ENCODE measurements around the gene EPS8L2.
A peak's percentile ranks its signal among the peaks of the same experiment; 100 is the strongest.

The EPS8L2 gene

DNA sequence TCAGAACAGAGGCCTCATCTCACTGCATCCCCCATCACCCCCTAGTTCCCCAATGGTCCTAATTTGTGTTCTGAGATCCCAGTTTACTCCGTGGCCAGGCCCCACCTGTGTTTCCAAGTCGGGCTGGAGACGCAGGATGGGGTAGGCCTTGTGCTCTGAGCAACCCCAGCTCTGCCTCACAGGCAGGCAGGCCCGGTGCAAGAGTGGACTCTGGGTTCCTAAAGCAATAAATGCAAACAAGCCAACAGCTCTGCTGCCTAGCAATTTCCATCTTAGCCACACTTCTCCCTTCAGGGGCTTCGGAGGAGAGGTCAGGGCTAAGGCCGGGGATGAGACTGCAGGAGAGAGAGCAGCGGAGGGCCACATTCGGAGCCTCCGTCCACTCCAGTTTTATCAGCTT lies 2.5 kb upstream of the EPS8L2 start:
- DNase-seq (ENCODE audit: low read depth in 1 of 2, low spot score in 1 of 2) = no peak

DNA sequence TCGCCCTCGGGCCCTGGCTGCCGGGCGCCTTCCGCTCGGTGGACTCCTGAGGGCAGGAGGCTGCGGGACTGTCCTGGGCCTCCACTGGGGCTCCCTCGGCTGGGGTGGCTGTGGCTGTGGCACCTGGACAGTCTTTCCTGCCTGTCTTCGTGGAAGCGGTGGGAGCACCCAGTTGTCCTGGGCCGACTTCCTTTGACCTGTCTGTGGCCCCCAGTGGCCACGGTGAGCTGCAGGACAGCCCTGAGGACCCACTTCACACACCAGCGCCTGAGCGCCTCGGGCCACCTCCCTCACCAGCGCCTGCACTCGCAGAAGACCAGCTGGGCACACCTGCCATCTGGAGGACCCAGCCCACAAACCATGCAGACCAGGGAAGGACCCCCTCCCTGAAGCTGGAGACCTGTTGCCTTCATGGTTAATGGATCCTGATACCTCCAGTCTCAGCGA lies 1.8 kb upstream of the EPS8L2 start:
- no peak for DNase-seq (ENCODE audit: low read depth in 1 of 2, low spot score in 1 of 2)

DNA sequence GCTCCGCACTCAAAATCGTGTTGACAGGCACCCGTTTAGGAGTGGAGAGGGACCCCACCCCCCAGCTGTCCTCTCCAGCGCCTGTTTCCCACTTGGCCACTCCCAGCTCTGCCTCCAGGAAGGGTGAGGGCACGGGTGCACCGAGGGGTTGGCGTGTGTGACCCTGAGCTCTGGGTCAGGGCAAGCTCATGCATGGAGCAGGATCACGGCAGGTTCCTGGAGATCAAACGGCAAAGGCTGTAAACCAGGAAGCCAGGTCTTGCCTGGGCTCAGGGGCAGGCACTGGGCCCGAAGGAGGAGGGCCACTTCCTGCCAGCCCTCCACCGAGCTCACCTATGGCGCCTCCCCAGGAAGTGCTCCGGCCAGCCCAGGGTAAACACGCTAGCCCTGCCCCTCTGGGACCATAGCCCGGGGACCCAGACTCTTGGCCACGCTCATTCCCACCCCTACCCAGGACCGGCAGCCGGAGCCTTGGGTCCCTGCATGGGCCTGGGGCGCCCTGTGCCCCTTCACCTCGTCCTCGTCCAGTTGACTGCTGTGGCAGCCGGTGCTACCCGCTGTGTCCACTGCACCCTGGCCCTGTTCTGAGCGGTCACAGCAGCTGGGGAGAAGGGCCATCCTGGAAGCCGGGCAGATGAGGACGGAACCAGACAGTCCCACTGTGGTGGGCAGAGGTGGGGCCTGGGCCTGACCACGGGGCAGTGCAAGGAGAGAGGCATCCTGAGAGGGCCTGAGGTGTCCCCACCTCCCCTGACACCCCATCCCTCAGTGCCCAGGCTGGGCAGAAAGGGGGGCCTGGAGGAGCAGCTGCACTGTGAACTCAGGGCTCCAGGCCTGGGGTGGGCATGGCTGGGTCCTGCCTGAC lies 1.0 kb upstream of the EPS8L2 start:
- DNase-seq (ENCODE audit: low read depth in 1 of 2, low spot score in 1 of 2) = no peak

DNA sequence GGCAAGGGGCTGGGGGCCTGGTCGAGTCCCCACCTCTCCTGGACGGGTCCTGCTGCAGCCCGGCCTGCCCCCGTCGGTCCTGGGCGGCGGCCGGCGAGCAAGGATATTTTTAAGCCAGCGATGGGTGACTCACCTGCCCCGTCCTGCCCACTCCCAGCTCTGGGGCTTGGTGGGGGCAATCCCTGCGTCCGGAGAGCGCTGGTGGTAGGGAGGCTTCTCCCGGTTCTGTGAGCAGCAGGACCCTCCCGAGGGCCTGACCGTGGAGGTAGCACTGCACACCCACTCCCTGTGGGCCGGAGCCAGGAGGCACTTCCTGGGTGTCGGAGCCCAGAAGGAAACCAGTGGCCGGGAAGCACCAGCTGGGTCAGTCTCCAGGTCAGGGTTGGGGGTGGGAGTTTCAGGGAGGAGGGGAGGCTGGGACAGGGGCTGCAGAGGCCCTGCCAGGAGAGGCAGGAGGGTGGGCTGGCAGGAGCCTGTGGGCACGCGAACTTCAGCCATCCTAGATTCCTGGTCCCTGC lies 467 bp downstream of the EPS8L2 start:
- DNase-seq (ENCODE audit: low read depth in 1 of 2, low spot score in 1 of 2) = no peak

DNA sequence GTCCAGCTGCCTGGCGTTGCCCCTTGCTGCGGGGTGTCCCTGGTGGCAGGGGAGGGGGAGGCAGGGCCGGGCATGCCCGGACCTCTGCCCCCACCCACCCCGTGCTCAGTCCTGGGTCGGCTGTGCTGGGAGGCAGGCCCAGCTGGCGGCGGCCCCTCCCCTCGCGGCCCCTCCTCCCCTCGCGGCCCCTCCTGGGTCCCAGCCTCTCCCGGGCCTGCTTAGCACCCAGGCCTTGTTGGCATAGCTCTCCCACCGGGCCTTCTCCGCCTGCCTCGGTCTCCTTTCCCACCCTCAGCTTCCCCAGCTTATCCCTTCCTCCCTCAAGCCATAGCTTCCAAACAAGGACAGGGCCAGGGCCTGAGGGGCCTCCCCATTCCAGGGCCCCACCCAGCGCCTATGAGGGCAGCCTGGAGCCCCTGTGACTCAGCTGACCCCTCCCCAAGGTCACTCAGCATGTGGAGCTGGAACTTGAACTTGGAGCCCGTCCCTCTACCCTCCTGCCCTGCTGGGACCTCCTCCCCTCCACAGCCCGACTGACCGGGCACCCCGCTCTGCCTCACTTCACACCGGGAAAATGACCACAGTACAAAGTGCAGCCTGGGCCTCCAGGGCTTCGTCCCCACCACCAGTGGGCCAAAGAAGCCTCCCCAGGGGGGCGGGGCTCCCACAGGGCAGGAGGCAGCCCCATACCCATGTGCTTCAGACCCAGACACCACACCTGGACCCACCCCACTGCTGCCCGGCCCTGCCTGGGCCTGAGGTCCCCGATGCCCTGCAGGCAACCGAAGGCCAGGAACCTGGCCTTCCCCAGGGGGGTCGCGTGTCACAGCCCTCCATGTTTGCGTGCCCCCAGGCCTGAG lies 1.2 kb downstream of the EPS8L2 start:
- DNase-seq (ENCODE audit: low read depth in 1 of 2, low spot score in 1 of 2) = no peak

DNA sequence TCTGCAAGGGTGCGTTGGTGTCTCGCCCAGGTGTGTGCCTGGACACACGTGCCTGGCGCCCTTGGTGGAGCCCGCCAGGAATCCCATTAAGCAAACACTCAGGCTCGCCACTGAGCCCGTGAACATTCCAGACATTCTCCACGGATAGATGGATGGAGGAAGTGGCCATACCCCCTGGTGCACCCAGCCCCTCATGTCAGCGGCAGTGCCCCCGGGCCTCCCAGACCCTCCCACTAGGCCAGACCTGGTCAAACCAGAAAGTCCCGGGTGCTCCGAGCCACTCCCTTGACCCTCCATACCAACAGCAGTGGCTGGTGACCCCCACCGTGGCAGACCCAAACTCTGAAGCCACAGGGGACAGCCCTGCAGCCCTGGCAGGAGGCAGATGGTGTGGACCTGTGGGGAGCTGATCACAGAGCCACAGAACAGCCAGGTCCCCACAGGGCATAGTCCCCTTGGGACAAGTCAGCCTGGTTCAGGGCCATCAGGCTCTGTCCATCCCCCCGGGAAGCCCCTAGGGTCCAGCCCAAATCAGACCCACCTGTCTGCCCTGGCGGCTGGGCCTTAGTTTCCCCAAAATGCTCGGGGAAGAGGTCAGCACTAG lies 1.9 kb downstream of the EPS8L2 start:
- DNase-seq (ENCODE audit: low read depth in 1 of 2, low spot score in 1 of 2) = no peak

DNA sequence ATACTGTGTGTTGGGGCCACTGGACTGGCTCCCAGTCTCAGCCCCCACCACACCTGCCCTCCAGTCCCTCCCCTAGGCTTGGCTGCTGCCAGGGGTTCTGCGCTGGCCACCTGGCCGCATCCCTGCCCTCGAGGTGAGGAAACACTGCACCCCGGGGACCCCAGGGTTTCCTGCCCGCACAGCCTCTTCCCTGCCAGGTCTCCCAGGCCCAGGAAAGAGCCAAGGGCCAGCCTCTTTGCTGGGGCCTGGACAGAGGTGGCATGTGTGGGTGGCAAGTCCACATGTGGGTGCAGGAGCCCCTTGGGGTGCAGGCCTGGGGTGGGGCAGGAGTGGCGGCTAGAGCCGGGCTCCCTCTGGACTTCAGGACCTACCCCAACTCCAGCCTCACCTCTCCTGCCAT lies 2.5 kb downstream of the EPS8L2 start:
- DNase-seq (ENCODE audit: low read depth in 1 of 2, low spot score in 1 of 2) = no peak

DNA sequence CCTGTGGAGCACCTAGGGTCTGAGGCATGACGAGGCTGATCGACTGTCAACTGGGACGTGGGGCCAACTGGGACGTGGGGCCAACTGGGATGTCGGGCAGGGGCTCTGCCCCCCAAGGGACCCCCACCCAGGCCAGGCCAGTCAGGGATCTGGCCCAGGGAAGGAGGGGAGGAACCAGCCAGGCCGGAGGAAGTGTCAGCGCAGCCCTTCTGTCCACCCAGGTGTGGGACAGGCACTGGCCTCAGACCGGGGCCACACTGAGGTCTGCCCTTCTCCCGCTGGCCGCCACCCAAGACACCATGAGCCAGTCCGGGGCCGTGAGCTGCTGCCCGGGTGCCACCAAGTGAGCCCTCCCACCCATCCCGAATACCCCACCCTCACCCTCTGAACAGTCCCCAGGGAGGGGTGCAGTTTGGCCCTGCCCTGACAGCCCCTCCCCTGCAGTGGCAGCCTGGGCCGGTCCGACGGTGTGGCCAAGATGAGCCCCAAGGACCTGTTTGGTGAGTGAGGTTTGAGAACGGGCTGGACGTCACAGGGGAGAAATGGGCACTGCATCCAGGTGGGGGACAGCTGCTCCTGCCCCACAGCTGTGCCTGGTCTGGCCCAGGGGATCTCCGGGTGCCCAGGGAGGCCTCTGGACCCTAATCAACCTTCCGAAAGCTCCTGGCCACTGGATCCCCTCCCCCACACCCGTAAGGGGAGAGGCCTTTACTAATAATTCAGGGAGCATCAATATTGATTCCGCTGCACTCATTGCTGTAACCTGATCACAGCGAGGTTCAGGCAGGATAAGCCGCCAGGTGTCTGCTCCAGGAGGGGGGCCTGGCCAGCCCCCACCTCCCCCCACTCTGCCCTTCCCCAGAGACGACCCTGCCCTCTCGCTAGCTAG lies 3.3 kb downstream of the EPS8L2 start:
- DNase-seq (ENCODE audit: low read depth in 1 of 2, low spot score in 1 of 2) = no peak

DNA sequence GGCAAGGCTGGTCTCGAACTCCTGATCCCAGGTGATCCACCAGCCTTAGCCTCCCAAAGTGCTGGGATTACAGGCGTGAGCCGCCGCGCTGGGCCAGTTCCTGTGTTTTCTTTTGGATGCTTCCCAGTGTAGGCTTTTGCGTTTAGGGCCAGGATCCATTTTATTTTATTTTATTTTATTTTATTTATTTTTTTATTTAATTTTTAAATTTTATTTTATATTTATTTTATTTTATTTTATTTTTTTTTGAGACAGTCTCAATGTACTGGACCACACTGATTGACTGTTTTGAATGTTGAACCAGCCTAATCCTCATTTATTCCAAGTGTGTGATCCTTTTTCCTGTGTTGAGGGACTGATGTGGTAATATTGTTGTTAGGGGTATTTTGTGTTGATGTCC lies 8.4 kb downstream of the EPS8L2 start:
- DNase-seq (ENCODE audit: low read depth in 1 of 2, low spot score in 1 of 2) = no peak

DNA sequence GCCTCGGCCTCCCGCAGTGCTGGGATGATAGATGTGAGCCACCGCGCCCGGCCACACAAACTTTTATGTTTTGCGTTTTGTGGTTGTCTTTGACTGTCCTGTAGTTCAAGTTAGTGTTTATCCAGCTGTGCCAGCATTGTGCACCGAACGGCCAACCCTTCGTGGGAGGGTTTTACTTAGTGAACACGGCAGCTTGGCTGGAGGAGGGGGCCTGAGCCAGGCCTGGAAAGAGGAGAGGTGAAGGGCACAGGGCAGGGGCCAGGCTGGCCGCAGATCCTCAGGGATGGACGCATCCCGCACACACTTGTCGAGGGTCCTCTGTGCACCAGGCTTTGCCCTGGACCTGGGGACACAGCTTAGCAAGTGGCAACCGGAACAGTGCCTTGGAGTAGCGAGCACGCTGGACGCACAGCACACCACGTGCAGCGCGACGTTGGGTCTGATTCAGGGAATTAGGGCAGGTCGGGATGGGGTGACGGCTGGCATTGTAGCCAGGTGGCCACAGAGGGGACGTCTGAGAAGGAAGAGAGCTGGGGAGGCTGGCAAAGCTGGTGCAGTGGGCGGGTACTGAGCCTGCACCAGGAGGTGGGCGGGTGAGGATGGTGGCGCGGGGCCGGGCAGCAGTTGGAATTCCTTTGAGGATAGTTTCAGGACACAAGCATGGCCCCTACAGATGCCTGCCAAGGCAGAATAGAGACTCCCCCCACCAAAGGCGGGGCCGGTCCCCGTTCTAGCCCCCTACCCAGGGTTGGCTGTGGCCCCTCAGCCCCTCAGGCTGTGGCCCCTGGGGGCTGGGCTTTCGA lies 13.4 kb downstream of the EPS8L2 start:
- DNase-seq (ENCODE audit: low read depth in 1 of 2, low spot score in 1 of 2) = no peak

DNA sequence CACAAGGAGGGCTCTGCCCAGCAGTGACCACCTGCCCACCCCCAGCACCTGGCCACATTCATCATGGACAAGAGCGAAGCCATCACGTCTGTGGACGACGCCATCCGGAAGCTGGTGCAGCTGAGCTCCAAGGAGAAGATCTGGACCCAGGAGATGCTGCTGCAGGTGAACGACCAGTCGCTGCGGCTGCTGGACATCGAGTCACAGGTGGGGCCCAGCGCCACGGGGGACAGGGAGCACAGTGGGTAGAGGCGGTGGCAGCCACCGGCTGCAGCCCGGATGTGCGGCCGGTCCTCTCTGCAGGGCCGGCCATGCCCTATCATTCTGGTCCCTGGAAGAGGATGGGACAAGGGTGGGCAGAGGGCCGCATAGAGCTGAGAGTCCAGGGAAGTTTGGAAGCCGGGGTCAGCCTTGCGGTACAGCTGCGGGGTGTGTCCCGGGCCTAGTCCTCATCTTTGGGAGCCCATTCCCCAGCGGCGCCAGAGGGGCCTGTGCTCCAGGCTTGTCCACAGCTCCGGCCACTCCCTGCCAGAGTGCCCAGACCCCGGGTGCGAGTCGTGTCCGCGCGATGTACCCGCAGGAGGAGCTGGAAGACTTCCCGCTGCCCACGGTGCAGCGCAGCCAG lies 14.1 kb downstream of the EPS8L2 start:
- DNase-seq (ENCODE audit: low read depth in 1 of 2, low spot score in 1 of 2) = no peak

DNA sequence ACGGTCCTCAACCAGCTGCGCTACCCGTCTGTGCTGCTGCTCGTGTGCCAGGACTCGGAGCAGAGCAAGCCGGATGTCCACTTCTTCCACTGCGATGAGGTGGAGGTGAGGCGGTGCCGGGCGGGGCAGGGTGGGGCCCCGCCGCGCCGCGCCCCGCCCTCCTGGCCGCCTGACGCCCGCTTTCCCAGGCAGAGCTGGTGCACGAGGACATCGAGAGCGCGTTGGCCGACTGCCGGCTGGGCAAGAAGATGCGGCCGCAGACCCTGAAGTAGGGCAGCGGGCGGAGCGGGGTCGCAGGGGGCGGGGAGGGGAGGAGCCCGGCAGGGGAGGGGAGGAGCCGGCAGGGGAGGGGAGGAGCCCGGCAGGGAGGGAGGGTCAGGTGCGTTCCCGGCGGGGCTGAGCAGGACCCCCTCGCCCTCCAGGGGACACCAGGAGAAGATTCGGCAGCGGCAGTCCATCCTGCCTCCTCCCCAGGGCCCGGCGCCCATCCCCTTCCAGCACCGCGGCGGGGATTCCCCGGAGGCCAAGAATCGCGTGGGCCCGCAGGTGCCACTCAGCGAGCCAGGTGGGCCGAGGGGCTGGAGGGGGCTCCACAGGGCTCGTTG lies 14.7 kb downstream of the EPS8L2 start:
- peak in 1 of 2 donors; percentile 35 for DNase-seq (ENCODE audit: low read depth in 1 of 2, low spot score in 1 of 2)

DNA sequence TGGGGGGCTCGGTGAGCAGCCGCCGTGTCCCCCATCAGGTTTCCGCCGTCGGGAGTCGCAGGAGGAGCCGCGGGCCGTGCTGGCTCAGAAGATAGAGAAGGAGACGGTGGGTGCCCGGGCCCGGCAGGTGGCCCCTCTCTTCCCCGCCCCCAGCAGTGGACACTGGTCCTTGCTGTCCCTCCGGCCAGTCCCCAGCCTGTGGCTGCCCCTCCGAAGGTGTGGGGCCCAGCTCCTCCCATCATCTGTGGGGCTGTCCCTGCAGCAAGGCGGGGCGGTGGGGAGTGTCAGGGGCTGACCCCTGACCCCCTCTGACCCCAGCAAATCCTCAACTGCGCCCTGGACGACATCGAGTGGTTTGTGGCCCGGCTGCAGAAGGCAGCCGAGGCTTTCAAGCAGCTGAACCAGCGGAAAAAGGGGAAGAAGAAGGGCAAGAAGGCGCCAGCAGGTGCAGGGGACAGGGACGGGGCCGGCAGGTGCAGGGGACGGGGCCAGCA lies 15.3 kb downstream of the EPS8L2 start:
- no peak for DNase-seq (ENCODE audit: low read depth in 1 of 2, low spot score in 1 of 2)

DNA sequence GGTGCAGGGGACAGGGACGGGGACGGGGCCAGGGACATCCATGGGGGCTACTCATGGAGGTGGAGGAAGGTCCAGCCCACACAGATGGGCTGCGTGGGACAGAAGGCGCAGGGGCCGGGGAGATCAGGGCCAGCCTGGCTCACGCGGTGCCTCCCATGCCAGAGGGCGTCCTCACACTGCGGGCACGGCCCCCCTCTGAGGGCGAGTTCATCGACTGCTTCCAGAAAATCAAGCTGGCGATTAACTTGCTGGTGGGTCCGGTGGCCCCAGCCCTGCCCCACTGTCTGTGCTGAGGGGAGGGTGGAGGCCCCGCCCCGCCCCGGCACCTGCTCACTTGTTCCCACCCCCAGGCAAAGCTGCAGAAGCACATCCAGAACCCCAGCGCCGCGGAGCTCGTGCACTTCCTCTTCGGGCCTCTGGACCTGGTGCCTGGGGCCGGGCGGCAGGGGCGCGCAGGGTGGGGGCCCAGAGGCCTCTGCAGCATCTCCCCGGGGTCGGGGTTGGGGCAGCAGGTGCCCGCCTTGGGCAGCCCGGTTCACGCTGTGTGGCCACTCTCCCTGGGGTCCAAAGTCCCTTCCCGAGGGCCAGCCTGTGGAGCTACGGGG lies 15.8 kb downstream of the EPS8L2 start:
- no peak for DNase-seq (ENCODE audit: low read depth in 1 of 2, low spot score in 1 of 2)

DNA sequence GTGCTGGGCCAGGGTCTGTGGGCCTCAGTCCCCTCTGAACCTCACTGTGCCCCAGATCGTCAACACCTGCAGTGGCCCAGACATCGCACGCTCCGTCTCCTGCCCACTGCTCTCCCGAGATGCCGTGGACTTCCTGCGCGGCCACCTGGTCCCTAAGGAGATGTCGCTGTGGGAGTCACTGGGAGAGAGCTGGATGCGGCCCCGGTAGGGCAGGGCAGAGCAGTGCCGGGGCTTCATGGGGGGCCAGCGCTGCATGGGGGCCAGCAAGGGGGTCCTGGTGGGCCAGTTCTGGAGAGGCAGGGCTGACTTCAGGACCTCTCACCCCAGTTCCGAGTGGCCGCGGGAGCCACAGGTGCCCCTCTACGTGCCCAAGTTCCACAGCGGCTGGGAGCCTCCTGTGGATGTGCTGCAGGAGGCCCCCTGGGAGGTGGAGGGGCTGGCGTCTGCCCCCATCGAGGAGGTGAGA lies 16.3 kb downstream of the EPS8L2 start:
- no peak for DNase-seq (ENCODE audit: low read depth in 1 of 2, low spot score in 1 of 2)

DNA sequence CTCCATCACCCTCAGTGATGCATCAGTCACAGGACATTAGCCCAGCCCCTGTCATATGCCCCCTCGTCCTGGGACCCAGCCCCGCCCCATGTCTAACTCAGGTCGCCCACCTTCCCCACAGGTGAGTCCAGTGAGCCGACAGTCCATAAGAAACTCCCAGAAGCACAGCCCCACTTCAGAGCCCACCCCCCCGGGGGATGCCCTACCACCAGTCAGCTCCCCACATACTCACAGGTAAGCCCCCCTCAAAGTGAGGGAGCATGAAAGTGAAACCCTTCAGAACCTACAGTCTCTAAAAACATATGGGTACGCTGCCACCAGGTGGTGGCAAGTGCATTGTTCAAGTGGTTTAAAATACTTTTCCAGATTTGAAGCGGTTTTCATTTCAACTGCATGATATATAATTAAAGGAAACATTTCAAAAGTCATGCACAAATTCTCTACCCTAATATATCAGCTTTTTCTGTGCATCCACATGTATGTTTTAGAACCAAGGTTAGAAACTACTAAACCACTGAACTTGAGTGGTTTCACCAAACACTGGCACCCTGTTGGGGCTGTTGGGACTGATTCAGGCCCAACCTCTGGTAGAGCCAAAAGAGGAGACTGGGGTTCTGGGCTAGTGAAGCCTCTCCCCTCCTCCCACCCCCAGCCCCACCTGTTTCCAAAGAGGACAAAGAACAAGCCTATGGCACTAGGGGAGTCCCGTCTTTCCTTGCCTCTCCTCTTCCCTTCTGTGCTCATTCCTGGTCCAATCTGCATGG lies 17.3 kb downstream of the EPS8L2 start:
- no peak for DNase-seq (ENCODE audit: low read depth in 1 of 2, low spot score in 1 of 2)

DNA sequence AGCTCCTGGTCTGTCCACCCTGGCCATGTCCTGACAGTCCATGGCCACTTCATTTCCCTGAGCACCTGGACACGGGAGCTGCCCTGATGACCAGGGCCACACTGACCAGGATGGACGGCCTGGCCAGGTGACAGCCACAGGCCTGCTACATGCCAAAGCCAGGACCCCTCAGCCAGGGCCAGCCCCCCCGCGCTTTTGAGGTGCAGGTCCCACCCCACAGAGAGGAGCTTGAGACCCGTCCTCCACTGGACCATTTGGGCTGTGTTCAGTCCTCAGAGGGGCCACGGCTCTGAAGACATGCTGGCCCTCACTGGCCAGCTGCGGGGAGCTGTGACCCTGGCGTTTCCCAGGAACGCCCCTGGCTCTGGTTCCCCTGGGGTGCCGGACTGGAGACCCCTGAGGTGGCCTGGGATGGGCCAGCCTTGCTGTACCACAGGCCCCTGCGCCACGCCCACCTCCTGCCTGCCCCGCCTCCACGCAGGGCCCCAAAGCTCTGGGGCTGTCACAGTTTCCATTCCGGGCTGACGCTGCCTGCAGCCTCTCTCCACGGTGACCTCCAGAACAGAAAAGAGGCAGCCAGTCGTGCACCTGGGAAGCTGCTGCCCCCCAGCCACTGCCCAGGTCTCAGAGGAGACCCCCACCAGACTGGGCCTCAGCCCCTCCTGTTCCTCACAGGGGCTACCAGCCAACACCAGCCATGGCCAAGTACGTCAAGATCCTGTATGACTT lies 18.2 kb downstream of the EPS8L2 start:
- DNase-seq (ENCODE audit: low read depth in 1 of 2, low spot score in 1 of 2) = no peak

All from stimulated activated CD4-positive, alpha-beta T cell treated with anti-CD3 and anti-CD28 coated beads, Interleukin-15, amount 100 ng/mL, for 1 hour (primary cell).